ENCODE data around the gene AUTS2. TPM values are rescaled to one million over a fixed set of nuclear protein-coding genes. Genes with fewer than 3 reads are reported as not detected.

Gene AUTS2
- total RNA-seq, 1 experiment from 2014 or later = 256 TPM

- H2BK15ac ChIP-seq (ENCODE audit: low read depth, low read length) = no peak overlapping the region
- H4K8ac ChIP-seq (replicated peaks; ENCODE audit: insufficient read length, low read depth, low read length) = no peak overlapping the region
- H3K4me2 ChIP-seq (ENCODE audit: insufficient read depth, insufficient read length, low read length) = no peak overlapping the region
- no peak overlapping the region for H3K27ac Mint-ChIP-seq
- no peaks in the 10 kb centered on the region for H3K23me2 ChIP-seq (ENCODE audit: insufficient read length, low read depth, low read length, poor library complexity, severe bottlenecking)
- H3K27me3 Mint-ChIP-seq (ENCODE audit: low read depth) = no peaks in the 10 kb centered on the region
- H3K4me1 Mint-ChIP-seq = peaks cover 16 to 19% of the 10 kb centered on the region in 2 experiments
- H2AFZ ChIP-seq (ENCODE audit: low read length) = no peak overlapping the region
- no peak overlapping the region for H3K14ac ChIP-seq (ENCODE audit: insufficient read depth, low read length)
- WGBS (ENCODE audit: extremely low coverage, insufficient read length, low lambda C conversion rate) = no CpG with 5 or more reads among the region's 2 CpGs
- no peaks in the 10 kb centered on the region for H3K27me3 ChIP-seq (ENCODE audit: insufficient read depth, low read length)
- no peak overlapping the region for H3K4ac ChIP-seq (ENCODE audit: low read depth, low read length)
- no peak overlapping the region for H4K91ac ChIP-seq (ENCODE audit: insufficient read length, low read depth, low read length)
- no peak overlapping the region for H3K23ac ChIP-seq (ENCODE audit: insufficient read length, low read depth, low read length)
- no peak overlapping the region for H2BK5ac ChIP-seq (ENCODE audit: insufficient read length, low read length)
- no peak overlapping the region for H3K27ac ChIP-seq (ENCODE audit: insufficient read length, low read depth, low read length)
- H3K79me1 ChIP-seq (ENCODE audit: insufficient read depth, low read depth, low read length, poor library complexity, severe bottlenecking) = no peaks in the 10 kb centered on the region
- H3K56ac ChIP-seq (ENCODE audit: insufficient read length, low read depth, low read length) = no peak overlapping the region
- H3K4me1 ChIP-seq (ENCODE audit: insufficient read depth, low read length) = peaks cover 4% of the 10 kb centered on the region
- no peaks in the 10 kb centered on the region for H3K9me3 Mint-ChIP-seq
- H3K79me2 ChIP-seq (ENCODE audit: insufficient read depth, low read length) = no peaks in the 10 kb centered on the region
- no peaks in the 10 kb centered on the region for H3K36me3 Mint-ChIP-seq (ENCODE audit: insufficient read depth in 1 of 3, low read depth in 3 of 3)
- H3K4me3 Mint-ChIP-seq = no peak overlapping the region
- H3T11ph ChIP-seq (ENCODE audit: low read length) = no peak overlapping the region
- H2AK5ac ChIP-seq (ENCODE audit: insufficient read length, low read length) = no peak overlapping the region
- no peak for TF ChIP-seq CTCF (conservative IDR thresholded peaks at IDR 0.05)
- no peak for DNase-seq
- H2BK12ac ChIP-seq (ENCODE audit: insufficient read length, low read depth, low read length) = no peak overlapping the region
- no peak overlapping the region for H3K18ac ChIP-seq (ENCODE audit: insufficient read length, low read depth, low read length)
- no peak overlapping the region for H2BK120ac ChIP-seq (ENCODE audit: low read depth, low read length, poor library complexity, severe bottlenecking)
- no peak overlapping the region for H4K5ac ChIP-seq (ENCODE audit: insufficient read length, low read depth, low read length)
- no peak overlapping the region for H3K9ac ChIP-seq (ENCODE audit: extremely low read depth, insufficient read length, low read length)
- H2BK20ac ChIP-seq (ENCODE audit: low read depth, low read length, poor library complexity, severe bottlenecking) = no peak overlapping the region
- H3K9me3 ChIP-seq (ENCODE audit: control insufficient read depth, low read depth, low read length) = no peaks in the 10 kb centered on the region
- H4K20me1 ChIP-seq (ENCODE audit: control insufficient read depth, insufficient read depth, insufficient read length) = no peaks in the 10 kb centered on the region
These were observed 499.4 kb downstream of the AUTS2 start for GRCh38 chr7:70097645-70098044.

Data from H9 (cell line).